ENCODE measurements around the gene INPP4B.

GRCh38 chr4:142155347-142155746, 690.8 kb downstream of the INPP4B start:
- TF ChIP-seq POLR2A (IDR thresholded peaks at IDR 0.05) = no peak
- TF ChIP-seq, protein P1, sequence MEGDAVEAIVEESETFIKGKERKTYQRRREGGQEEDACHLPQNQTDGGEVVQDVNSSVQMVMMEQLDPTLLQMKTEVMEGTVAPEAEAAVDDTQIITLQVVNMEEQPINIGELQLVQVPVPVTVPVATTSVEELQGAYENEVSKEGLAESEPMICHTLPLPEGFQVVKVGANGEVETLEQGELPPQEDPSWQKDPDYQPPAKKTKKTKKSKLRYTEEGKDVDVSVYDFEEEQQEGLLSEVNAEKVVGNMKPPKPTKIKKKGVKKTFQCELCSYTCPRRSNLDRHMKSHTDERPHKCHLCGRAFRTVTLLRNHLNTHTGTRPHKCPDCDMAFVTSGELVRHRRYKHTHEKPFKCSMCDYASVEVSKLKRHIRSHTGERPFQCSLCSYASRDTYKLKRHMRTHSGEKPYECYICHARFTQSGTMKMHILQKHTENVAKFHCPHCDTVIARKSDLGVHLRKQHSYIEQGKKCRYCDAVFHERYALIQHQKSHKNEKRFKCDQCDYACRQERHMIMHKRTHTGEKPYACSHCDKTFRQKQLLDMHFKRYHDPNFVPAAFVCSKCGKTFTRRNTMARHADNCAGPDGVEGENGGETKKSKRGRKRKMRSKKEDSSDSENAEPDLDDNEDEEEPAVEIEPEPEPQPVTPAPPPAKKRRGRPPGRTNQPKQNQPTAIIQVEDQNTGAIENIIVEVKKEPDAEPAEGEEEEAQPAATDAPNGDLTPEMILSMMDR (IDR thresholded peaks at IDR 0.05) = no peak

Data from breast epithelium (tissue), 3 donors.